D721Med (cell line): ENCODE results near the gene OR11G2.
"Not testable (repeated sequence)": the region's sequence is repeated elsewhere in the genome, so short reads cannot be mapped to it uniquely, and the experiment has no call there.

Experiments used
- DNase-seq: peaks from one replicate; pipeline ENCODE4 v3.0.0; 2011; ENCODE audit warnings: low spot score; ENCODE audit not compliant: insufficient read length
- FAIRE-seq: peaks from 2 replicates; lab custom pipeline; 2011; peaks lifted over from hg19 to GRCh38; lab: Jason Lieb, UNC
- CTCF ChIP-seq: IDR thresholded peaks from 2 replicates; pipeline ENCODE4 v1.5.1; 2012; ENCODE audit warnings: mild to moderate bottlenecking, control low read depth; ENCODE audit not compliant: insufficient read depth; ENCODE audit errors: missing control alignments

The OR11G2 gene

GRCh38 chr14:20195911-20196310 is 5.2 kb downstream of the OR11G2 start:
- DNase-seq (no peak), FAIRE-seq (no peak)
- TF ChIP-seq CTCF: no peak

- FAIRE-seq: no peak
- no peak for TF ChIP-seq CTCF
- no peak for DNase-seq
These were observed 6.8 kb downstream of the OR11G2 start for GRCh38 chr14:20197459-20197858.

- TF ChIP-seq CTCF: no peak
- no peak for FAIRE-seq
- DNase-seq: no peak
These were observed 8.3 kb downstream of the OR11G2 start for GRCh38 chr14:20198991-20199390.

GRCh38 chr14:20204721-20205120 is 14.0 kb downstream of the OR11G2 start:
- DNase-seq (no peak), FAIRE-seq (no peak)
- TF ChIP-seq CTCF: no peak

- FAIRE-seq: no peak
- no peak for DNase-seq
- TF ChIP-seq CTCF: no peak
These were observed 18.9 kb downstream of the OR11G2 start for GRCh38 chr14:20209595-20209994.

- DNase-seq, FAIRE-seq: not testable (repeated sequence)
These were observed 21.7 kb downstream of the OR11G2 start for GRCh38 chr14:20212406-20212805.

GRCh38 chr14:20215196-20215595 is 24.5 kb downstream of the OR11G2 start:
- no peak for DNase-seq
- TF ChIP-seq CTCF: no peak
- no peak for FAIRE-seq

GRCh38 chr14:20219033-20219432 is 28.3 kb downstream of the OR11G2 start:
- TF ChIP-seq CTCF: no peak
- DNase-seq: no peak
- no peak for FAIRE-seq
